Medulla oblongata (tissue), 1 donor: Measurements from ENCODE around the gene SLC7A14.
"Not testable (repeated sequence)": the region's sequence is repeated elsewhere in the genome, so short reads cannot be mapped to it uniquely, and the experiment has no call there.

Experiments
- DNase-seq: peaks from one replicate; pipeline ENCODE4 v3.0.0-alpha.2; 2015; ENCODE audit errors: extremely low spot score

SLC7A14 gene

DNA sequence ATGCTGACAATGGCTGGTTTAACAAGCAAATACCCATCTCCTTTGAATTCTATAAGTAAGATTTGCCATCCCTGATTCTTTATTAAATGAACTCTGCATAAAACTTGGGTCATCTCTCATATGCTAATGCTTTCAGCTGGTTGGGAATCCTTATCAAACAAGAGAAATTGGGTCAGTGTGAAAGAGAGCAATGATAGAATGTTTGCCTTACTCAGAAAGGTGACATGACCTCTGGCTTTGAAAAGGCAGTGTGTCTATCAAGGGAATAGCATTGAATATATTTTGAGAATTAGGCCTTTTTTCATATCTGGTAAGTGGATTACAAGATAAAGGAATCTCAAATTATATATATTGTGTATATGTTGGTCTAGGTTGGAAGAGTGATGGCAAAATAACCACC is 8.7 kb upstream of the SLC7A14 start:
- no peak for DNase-seq

DNA sequence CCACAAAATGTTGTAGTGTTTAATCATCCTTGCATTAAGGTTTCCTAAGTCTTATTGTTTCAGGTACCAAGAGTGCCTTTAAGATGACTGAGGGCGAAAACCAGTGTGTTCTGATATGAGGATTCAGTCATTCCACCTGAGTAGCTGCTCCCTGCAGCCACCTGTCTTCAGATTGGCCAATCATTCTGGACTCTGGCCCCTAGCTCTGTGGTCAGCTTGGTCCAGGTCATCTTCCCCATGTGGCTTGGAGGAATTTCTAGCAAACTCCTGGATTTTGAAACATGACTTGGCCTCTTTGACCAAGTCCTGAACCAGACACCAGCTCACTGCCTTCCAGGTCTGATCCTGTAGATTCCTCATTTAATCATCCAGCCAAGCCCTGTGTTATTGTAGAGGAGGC is 7.8 kb upstream of the SLC7A14 start:
- DNase-seq = no peak

DNA sequence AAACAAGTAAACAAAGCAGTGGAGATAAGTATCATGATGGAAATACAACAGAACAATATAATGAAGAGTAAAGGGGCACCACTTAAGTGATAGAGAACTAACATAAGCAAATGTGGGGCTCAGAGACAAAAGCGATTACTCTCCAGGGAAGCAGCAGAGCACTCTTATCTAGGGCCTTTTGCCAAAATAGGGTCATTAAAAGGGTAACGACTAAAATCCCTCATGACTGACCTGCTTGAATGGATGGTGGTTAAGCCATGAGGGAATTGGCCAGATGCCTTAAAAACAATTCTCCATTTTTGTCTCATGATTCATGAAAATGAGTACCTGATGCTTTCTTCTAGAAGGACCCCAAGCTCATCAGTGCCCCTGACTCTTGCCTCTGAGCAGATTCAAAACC is 3.2 kb upstream of the SLC7A14 start:
- no peak for DNase-seq

DNA sequence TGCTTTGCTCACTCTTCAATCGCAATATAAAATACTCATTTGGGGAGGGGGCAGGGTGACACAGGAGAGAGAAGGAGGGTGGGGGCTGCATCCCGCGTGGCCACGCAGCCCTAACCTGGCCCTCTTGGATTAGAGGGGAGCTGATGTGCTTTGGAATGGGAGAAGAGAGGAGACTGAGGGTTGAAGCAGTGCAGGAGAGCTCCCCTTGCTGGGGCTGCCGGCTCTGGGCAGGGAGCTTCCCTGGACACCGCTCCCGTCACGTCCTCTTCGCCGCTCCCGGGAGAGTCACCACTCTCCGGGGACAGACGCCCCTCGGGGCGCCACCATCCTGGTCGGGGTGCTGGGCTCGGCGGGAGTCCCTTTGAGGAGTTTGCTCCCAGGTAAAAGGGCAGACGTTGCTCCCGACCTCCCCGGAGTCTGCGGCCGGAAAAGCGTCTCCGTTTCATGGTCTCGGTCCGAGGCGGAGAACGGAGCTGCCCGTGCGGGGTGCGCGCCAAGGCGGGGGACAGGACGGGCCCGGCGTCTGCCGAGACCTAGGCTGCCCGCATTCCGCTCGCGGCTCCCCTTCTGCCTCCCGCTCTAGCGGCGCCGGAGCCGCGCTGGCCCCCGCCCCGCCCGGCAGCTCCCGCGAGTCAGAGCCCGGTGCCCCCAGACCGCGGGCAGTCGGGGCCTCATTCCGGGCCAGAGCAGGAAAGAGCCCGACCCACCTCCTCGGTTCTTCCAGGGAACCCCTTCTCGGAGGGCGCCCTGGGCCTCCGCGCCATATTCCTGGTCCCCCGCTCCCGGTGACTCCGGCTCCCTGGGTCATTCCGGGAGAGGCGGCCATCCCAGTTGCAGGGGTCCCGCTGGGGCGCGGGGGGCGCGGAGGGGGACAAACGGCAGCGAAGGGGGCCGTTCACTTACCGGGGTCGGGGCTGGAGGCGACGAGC is 603 bp downstream of the SLC7A14 start:
- no peak for DNase-seq

DNA sequence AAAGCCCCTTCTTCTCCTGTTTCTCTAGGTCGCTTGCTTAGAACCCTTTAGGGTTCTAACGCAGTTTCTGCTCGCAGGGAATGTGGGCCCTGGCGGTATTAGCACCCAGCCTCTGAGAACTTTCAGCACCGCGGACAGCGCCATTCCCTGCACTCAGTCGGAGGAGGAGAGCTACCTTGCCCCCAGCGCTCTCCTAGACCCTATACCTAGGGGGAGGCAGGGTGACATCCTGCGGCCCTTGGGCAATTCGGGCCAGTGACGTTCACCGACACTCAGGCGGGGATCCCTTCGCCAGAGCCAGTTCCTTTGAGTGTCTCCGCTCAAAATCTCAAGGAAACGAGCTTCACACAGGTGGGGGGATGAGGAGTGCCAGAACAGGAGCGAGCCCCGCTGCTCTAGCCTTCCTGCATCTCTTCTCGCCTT is 1.3 kb downstream of the SLC7A14 start:
- peak; percentile 78 for DNase-seq

DNA sequence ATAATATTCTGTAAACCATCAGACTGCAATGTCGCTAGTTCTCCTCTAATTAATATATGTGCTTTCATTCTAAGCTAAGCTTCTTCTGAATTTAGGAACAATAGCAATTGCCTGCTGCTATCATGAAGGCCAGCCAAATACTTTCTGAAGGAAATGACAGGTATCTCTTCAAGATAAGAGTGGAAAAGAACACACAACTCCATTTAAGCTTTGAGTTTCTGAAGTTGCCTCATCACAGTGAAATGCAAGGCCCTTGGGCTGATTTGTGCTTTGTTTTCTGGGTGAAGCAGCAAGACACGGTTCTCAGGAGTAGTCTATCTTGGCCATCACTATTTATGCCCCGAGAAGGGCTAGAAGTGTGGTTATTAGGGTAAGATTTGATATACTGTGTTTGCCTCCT is 6.2 kb downstream of the SLC7A14 start:
- no peak for DNase-seq

DNA sequence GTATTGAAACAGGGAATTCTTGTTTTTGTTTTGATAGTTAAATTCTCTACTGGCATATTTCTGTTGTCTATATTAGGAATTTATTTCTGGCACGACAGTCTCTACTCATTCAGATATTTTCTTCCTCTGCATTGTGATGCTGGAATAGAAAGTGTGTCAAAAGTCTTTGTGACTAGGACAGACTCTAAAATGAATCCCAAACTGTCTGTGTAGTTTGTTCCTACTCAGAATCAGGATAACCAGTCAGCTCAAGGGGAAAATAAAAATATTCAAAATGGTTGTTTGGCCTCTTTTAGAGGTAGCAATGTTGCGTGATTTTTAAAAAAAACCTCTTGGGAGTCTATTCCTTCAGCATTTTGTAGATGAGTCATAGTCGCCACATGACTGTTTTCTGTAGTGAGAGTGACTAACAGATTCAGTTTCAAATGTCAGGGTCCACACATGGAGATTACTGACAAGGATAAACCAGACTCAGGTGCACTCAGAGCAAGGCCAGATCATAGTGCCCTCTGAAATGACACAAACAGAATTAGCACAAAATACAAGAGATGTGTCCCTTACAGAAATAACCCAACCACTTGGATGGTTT is 13.1 kb downstream of the SLC7A14 start:
- no peak for DNase-seq

DNA sequence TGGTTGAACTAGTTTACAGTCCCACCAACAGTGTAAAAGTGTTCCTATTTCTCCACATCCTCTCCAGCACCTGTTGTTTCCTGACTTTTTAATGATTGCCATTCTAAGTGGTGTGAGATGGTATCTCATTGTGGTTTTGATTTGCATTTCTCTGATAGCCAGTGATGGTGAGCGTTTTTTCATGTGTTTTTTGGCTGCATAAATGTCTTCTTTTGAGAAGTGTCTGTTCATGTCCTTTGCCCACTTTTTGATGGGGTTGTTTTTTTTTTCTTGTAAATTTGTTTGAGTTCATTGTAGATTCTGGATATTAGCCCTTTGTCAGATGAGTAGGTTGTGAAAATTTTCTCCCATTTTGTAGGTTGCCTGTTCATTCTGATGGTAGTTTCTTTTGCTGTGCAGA is 18.3 kb downstream of the SLC7A14 start:
- not testable (repeated sequence) for DNase-seq

DNA sequence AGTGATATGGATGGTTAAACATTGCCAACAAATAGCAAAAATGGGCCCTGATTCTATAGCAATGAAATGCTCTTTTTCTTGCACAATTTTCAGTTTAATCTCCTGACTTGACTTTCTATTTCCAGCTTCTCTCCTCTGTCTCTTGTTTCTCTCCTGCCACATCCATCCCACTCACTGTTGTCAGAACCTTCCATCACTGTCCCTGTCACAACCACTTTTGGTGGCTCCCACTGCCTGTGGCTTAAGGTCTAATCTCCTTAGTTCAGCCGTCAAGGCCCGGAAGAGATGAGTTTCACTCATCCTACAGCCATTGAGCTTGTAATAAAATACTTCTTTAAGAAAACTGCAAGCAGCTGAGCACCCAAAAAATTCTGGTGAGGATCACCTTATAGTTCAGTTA is 19.5 kb downstream of the SLC7A14 start:
- DNase-seq = no peak

DNA sequence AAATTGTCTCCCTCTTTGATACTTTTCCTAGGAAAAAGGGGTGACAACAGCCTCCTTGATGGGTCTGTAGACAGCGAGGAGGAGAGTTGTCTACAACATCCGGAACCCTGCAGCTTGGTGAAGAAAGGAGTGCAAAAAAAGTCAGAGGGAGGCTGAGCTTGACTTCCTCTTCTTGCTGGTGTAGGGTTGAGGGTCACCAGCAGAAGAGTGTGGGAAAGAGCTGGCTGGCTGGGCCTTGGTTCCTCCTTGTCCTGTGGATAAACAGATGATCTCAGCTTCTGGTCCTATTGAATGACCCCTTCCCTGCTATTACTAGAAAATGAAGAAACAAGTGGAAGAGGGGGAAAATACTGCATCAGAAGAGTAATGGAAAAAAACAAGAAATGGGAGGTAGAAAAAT is 20.4 kb downstream of the SLC7A14 start:
- no peak for DNase-seq

DNA sequence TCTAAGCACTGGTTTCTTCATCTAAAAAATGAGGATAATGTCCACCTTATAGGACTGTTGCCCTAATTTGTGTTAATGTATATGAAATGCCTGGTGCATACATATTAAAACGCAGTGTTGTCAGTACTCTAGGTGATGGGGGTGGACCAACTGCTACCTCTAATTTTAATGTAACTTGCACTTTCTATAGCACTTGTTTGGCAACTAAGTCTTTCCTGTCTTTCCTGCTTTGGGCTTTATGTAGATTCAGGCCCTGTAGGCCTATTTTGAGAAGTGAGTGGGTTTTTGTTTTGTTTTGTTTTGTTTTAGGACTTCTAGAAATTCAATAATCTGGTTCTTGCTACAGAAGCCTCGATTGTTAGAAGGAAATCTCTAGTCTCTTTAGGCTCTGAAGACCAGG is 21.2 kb downstream of the SLC7A14 start:
- no peak for DNase-seq

DNA sequence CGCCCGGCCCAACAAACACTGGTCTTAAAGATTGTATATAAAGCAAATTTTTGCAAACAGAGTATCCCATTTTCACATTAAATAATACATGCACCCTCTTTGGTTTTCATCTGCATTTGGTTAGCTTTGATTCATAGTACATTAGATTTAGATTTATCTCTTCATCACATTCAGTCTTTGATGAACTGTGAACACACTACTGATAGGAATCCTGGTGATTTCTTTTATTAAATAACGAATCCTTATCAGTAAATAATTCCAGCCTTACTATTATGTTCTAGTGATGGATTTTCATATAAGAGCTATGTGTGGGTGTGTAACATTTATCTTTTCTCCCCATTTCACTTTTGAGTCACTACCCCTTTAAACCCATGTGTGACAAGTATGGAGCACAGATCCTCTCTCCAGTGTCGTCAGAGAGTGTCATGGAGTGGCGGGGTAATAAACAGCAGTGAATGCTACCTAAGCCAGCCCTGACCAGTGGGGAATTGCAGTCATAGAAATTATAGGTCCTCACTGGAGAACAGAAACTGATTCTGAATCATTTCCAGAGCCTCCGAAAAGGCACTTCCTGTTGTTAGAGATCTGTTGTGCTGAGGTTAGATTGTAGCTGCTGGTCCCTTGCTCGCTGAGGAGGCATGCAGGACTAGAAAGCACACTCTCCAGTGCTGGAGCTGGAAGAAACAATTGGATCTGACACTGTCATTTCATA is 22.0 kb downstream of the SLC7A14 start:
- peak; percentile 66 for DNase-seq

DNA sequence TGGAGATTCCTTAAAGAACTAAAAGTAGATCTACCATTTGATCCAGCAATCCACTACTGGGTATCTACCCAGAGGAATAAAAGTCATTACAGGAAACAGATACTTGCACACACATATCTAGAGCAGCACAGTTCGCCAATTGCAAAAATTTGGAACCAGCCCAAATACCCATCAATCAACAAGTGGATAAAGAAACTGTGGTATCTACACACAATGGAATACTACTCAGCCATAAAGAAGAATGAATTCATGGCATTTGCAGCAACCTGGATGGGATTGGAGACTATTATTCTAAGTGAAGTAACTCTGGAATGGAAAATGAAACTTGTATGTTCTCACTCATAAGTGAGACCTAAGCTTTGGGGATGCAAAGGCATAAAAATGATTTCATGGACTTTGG is 23.8 kb downstream of the SLC7A14 start:
- DNase-seq = no peak

DNA sequence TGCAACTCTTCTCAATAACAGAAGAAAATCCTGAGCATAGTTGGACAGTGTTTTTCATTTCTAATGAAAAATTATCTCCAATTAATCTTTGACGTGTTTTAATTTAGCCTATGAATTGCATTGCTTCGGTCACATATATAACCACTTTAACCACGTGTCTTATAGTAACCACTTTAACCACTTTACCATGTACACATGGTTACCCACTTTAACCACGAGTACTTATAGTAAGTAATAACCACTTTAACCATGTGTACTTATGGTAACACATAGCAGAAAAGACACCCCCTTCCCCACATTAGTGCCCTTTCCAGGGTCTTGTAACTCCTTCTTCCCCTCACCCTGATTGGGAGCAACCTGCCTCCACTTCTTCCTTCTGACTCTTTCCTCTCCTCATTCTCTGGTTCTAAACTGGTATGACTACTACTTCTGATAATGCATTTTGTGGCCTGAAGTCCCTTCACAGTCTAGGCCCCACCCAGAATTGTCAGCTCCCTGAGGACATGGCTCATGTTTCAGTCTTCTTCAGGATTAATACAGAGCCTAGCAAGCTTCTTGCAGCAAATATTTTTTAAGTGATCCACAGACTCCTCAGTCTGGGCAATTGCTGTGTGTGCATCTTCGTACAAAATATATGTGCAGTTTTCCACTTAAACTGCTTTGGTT is 25.0 kb downstream of the SLC7A14 start:
- DNase-seq = no peak

DNA sequence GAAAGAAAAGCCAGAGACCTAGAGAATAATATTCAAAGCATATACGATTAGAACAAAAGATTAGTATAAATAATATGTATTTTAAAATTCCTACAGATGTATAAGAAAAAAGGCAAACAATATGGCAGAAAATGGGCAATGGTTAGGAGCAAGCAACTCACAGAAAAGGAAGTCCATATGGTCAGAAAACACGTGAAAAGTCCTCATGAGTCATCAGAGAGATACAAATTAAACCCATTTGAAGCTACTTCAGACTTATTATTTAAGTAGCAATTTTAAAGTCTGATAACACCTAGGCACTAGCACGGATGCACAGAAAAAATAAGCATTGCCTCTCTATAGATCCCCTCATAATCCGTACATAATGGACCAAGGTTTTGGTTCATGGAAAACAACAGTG is 25.6 kb downstream of the SLC7A14 start:
- DNase-seq = no peak

DNA sequence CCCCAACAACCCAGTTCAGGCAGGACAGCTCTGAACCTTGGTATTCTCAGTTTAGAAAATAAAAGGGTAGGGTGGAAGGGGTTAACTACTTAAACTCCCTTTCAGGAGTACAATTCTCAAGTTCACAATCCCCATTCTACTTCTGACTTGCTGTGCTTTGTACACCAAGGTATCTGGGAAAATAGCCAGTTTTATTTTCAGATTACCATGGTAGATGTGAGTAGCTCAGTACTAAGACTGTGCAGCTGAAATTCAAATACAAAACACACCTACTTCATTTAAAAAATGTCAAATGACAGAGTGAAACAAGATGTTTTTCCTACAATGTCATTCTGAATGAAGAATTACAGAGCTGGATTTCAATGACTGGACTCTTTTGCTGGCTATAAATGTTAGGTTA is 27.4 kb downstream of the SLC7A14 start:
- DNase-seq = no peak

DNA sequence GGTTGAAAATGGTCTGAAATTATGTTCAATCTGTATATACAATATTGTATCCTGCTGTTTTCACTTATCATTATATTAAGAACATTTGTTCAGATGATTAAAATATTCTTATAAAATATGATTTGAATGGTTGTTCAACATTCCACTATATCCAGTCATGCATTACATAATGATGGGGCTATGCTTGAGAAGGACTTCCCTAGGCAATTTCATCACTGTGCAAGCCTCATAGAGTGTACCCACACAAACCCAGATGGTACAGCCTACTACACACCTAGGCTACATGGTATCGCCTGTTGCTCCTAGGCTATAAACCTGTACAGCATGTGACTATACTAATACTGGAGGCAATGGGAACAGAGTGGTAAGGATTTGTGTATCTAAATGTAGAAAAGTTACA is 30.5 kb downstream of the SLC7A14 start:
- DNase-seq = no peak

DNA sequence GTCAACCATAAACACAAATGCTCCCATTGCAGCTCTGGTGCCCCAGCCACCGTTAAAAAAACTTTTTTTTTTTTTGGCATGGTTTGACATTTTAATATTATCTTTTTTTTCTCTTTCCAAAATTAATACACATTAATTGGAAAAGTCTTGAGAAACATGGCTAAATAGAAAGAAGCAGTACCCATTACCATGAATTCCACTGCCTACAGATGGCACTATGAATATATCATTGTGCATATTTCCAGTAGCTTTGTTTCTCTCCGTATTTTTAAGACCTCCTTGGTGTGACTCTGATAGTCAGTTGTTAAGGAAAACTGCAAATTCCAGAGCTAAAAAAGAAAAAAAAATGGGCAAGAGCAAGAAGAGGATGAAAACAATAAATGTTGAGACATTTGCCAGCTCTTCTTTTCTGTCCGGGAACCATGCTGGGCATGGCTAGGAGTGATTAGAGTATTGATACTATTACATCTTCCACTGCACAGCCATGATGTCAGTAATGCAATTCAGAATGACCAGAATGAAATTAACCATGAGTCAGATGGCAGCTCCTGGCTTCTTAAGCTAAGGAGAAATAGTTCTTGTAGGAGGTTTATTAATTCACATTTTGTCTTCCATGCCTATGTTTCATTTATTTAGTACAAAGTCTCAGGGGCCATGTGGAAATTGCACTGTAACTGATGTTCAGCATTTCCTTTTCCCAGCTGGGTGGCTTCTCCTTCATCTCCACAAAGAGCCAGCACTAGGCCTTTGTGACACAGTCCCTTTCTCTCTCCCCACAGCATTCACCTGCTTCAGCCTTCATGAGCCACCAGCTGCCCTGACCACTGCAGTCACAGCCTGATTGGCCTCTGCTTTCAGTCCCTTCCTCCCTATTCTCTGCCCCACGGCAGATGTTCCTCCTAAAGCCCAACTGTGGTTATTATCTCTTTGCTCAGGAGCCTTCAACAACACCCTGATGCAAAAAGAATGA is 31.8 kb downstream of the SLC7A14 start:
- no peak for DNase-seq

DNA sequence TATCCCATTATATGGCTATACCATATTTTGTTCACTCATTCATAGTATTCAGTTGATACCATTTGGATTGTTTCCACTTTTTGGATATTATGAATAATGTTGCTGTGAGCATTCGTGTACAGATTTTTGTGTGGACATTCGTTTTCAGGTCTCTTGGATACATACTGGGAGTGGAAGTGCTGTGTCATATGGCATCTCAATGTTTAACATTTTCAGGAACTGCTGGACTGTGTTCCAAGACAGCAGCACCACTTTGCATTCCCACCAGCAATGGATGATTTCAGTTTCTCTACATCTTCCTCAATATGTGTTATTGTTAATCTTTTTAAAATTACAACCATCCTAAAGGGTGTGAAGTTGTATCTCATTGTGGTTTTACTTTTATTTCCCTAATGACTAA is 34.6 kb downstream of the SLC7A14 start:
- no peak for DNase-seq

DNA sequence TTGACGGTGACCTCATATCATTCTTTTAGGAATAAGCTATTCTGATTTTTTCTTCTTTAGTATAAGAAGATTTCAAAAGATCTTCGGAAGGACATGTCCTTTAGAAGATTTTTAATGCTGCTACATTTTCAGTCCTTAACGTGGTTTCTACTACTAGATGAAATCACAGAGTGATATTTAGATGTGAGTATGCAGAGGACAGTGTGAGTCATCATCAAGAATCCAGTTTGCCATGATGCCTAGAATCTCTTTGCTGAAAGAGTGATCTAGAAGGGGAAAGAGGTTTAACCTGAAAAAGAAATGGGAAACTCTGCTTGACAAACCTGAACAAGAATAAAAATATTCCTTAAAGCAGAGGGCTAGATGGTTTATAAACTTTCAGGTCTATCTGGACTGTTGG is 43.2 kb downstream of the SLC7A14 start:
- no peak for DNase-seq

DNA sequence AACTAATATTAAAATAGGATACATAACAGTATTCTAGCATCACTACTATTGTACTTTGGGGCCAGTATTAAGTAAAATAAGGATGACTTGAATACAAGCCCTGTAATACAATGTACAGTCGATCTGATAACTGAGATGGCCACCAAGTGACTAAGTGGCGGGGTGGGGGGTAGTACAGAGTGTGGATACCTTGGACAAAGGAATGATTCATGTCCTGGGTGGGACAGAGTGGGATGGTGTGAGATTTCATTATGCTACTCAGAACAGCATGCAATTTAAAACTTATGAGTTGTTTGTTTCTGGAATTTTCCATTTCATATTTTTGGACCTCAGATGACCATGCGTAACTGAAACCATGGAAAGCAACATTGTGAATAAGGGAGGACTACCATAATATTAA is 46.0 kb downstream of the SLC7A14 start:
- DNase-seq = no peak
